ENCODE data around the gene MMAB. TPM values are rescaled to one million over a fixed set of nuclear protein-coding genes. Genes with fewer than 3 reads are reported as not detected.
"Not testable (repeated sequence)": the region's sequence is repeated elsewhere in the genome, so short reads cannot be mapped to it uniquely, and the experiment has no call there.

The MMAB gene
- total RNA-seq, 1 donor, result 5.2 TPM

DNA sequence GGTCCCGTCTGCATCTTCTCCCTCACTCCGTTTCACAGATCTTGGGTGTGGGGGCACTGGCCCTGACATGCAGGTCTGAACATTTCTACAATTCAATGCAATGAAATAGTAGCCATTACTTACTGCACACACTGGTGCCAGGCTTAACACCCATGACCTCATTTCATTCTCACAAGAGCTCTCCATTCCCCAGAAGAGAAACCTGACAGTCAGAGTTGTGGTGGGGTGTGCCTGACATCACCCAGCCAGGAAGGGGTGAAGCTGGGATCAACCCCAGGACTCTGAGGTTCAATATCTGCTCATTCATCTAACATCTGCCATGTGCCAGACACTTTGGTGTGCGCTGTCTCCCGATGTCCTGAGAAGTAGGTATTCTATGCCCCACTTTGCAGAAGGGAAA lies 35.0 kb upstream of the MMAB start:
- no peak overlapping the region for H3K4me3 ChIP-seq (ENCODE audit: low read length)
- H3K27me3 ChIP-seq (ENCODE audit: insufficient read depth, low read length), result no peaks in the 10 kb centered on the region
- H3K9me3 ChIP-seq (ENCODE audit: low read depth, low read length), result no peaks in the 10 kb centered on the region
- no peaks in the 10 kb centered on the region for H3K4me1 ChIP-seq (ENCODE audit: insufficient read depth, low read length)

DNA sequence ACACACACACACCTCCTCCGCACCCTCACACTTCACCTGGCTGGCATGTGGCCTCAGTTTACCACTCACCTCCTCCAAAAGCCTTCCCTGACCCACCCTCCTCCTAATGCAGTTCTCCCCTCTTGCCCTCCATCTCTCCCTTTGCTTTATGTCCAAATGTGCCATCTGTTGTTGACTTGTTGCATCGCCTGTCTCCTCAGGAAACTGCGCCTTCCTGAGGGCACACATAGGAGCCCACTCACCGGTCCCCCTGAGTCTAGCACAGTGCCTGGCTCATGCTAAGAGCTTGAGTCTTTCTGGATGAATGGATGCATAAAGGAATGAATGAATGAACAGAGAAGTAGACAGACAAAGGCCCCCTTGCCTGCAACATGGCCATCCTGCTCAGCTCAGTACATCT lies 34.3 kb upstream of the MMAB start:
- H3K27me3 ChIP-seq (ENCODE audit: insufficient read depth, low read length), result no peaks in the 10 kb centered on the region
- no peaks in the 10 kb centered on the region for H3K9me3 ChIP-seq (ENCODE audit: low read depth, low read length)
- no peak overlapping the region for H3K4me3 ChIP-seq (ENCODE audit: low read length)
- no peaks in the 10 kb centered on the region for H3K4me1 ChIP-seq (ENCODE audit: insufficient read depth, low read length)

DNA sequence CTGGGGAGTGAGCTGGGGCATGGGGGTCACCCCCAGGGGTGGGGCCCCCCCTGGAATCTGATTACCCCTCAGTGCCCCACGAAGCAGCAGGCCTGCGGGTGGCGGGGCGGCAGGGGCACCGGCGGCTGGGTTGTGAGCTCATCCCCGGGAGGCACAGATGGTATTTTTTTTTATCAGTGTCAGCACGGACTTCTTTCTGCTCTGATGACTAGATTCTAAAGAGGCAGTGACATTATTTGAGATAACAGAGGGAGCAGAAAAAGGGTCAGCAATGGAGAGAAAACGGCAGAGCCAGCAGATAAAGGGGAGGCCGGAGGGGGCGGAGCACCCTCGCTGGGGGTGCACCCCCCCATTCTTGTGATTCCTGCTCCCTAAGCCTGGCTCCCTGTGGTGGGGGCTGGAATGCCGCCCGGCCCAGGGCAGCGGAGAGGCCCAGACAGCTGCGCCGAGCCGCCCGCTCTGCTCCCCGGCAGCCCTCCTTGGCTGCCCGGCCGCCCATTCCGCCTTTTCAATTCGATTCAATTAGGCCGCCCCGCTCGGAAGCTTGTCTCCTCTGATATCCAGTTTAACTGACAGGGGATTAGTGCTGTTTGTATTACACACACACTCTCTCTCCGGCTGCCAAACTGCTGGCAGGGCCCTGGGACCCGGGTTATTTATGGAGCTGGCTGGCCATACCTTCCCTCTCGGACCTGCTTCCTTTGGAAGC lies 33.2 kb upstream of the MMAB start:
- no peaks in the 10 kb centered on the region for H3K4me1 ChIP-seq (ENCODE audit: insufficient read depth, low read length)
- no peaks in the 10 kb centered on the region for H3K9me3 ChIP-seq (ENCODE audit: low read depth, low read length)
- no peak overlapping the region for H3K4me3 ChIP-seq (ENCODE audit: low read length)
- H3K27me3 ChIP-seq (ENCODE audit: insufficient read depth, low read length), result no peaks in the 10 kb centered on the region

DNA sequence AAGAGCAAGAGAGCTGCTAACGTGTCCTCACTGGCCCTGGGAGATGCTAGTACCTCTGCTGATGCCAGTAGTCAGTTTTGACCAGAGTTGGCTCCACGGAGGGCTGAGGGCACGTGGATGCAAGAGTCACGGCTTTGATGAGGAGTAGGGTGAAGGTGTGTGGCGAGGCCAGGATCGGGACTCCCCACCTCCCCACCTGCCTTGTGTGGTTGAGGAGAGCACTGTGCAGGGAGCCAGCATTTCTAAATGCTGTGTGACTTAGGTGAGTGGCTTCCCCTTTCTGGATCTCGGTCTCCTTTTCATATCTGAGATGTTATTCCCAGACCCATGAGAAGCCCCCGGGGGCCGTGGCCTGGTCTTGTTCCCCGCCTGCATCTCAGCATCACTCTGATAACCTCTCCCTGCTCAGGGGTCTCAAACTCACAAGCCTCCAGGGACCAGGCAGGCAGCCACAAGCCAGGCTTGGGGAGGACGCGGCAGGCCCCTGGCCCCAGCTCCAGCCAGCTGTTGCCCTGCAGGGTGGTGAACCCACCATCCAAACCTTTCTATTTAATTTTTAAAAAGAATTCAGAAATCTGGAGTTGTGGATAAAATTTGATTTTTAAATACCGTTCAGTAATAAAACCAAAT lies 32.4 kb upstream of the MMAB start:
- Histone ChIP-seq H3K9me3 (ENCODE audit: low read depth, low read length) (no peaks in the 10 kb centered on the region), H3K4me1 (ENCODE audit: insufficient read depth, low read length) (no peaks in the 10 kb centered on the region), H3K27me3 (ENCODE audit: insufficient read depth, low read length) (no peaks in the 10 kb centered on the region), H3K4me3 (ENCODE audit: low read length) (no peak overlapping the region)

DNA sequence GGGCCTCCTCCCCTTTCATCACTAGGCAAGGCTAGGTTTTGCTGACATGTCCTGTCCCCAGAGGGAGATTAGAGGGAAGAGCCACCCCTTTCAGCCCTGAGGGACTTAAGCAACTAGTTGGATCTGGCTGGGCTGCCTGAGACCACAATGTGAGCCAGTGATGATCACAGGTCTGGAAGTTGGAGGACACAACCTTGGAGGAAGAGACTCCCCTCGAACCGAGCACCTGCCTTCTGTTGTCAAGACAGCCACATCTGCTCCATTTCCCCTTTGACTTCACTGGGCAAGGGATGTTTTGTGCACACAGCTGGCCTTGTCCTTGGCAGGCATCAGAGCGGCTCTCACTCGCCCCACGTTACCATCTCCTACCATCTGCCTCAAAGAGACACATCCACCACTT lies 31.7 kb upstream of the MMAB start:
- Histone ChIP-seq H3K4me3 (ENCODE audit: low read length) (no peak overlapping the region), H3K4me1 (ENCODE audit: insufficient read depth, low read length) (no peaks in the 10 kb centered on the region), H3K9me3 (ENCODE audit: low read depth, low read length) (no peaks in the 10 kb centered on the region)

DNA sequence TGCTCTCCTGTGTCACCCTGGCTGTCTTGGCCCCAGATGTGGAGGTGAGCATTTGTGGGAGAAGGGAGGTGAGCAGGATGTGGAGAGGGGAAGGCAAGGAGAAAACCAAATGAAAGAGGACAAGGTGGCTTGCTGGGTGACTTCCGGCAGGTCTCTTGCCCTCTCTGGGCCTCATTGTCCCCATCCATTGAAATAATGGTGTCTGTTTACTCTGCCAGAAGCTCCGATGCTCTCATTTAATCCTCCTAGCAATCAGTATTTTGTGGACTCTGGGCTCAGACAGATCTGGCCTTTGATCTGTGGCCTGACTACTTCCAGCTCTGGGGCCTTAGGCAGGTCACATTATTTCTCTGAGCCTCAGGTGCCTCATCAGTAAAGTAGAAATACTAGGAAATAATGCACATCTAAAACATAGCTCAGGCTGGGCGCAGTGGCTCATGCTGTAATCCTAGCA lies 30.9 kb upstream of the MMAB start:
- Histone ChIP-seq H3K4me1 (ENCODE audit: insufficient read depth, low read length) (no peaks in the 10 kb centered on the region), H3K27me3 (ENCODE audit: insufficient read depth, low read length) (no peaks in the 10 kb centered on the region), H3K4me3 (ENCODE audit: low read length) (no peak overlapping the region), H3K9me3 (ENCODE audit: low read depth, low read length) (no peaks in the 10 kb centered on the region)

More for the DNA sequence above, 31.7 kb upstream of the MMAB start:
- no peaks in the 10 kb centered on the region for H3K27me3 ChIP-seq (ENCODE audit: insufficient read depth, low read length)

DNA sequence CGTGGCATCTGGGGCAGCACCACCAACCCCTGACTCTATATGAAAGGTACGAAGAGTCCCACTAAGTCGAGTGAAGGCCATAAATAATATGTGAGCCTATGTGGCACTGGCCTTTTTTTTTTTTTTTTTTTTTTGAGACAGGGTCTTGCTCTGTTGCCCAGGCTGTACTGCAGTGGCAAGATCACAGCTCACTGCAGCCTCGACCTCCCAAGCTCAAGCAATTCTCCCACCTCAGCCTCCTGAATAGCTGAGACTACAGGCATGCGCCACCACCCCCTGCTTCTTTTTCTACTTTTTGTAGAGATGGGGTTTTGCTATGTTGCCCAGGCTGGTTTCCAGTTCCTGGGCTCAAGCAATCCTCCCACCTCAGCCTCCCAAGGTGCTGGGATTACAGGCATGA lies 28.8 kb upstream of the MMAB start:
- not testable (repeated sequence) for H3K27me3 ChIP-seq (ENCODE audit: insufficient read depth, low read length); H3K9me3 ChIP-seq (ENCODE audit: low read depth, low read length); H3K4me3 ChIP-seq (ENCODE audit: low read length); H3K4me1 ChIP-seq (ENCODE audit: insufficient read depth, low read length)

DNA sequence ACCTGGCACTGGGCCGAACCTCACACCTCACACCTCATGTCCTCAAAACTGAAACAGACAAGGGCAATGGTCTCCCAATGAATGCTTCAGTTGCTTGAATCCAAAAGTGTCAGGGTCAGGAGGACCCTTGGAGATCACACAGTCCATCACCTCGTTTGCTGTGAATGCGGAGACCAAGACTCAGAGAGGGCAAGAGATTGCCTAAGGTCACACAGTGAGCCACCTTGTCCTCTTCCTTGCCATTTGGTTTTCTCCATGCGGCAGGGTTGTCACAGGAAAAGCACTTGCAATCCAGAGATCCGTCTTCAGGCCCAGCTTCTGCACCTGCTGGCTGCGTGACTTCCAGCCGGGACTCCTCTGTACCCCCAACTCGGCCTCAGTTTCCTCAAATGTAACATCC lies 28.3 kb upstream of the MMAB start:
- Histone ChIP-seq H3K4me3 (ENCODE audit: low read length) (no peak overlapping the region), H3K4me1 (ENCODE audit: insufficient read depth, low read length) (peaks cover 3% of the 10 kb centered on the region), H3K27me3 (ENCODE audit: insufficient read depth, low read length) (no peaks in the 10 kb centered on the region), H3K9me3 (ENCODE audit: low read depth, low read length) (no peaks in the 10 kb centered on the region)

DNA sequence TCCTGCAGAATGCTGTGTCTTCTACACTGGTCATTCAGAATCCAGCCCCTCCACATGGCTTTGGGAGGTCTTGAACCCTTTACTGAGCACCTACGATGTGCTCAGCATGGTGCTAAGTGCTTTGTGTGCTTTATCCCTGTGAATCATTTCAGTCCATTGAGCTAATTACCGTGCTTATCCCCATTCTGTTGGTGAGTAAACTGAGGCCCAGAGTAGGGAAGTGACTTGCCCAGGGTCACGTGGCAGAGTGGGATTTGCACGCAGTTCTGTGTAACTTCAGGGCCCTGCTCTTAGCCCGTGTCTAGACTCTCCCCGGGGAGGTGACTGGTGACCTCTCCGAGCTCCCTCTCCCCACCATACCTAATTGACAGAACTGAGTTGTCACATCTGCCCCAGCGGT lies 27.7 kb upstream of the MMAB start:
- Histone ChIP-seq H3K9me3 (ENCODE audit: low read depth, low read length) (no peaks in the 10 kb centered on the region), H3K4me1 (ENCODE audit: insufficient read depth, low read length) (peaks cover 3% of the 10 kb centered on the region), H3K27me3 (ENCODE audit: insufficient read depth, low read length) (no peaks in the 10 kb centered on the region), H3K4me3 (ENCODE audit: low read length) (no peak overlapping the region)

DNA sequence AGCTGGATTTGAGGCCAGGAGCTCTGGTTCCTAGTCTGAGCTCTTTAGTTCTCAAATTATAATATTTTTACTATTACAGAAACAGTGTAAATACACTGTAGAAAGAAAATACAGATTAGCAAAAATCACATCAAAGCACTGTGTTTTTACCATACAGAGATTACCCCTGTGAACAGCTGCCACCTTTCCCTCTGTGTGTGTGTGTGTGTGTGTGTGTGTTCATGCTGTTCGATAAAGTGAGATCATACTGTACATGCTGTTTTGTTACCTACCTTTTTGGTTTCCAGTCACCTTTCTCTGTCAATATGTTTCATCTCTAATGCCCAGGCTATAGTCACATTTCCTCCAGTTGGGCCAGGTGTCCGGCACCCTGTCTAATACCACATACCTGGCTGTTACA lies 27.2 kb upstream of the MMAB start:
- Histone ChIP-seq H3K9me3 (ENCODE audit: low read depth, low read length) (no peaks in the 10 kb centered on the region), H3K27me3 (ENCODE audit: insufficient read depth, low read length) (no peaks in the 10 kb centered on the region), H3K4me3 (ENCODE audit: low read length) (no peak overlapping the region), H3K4me1 (ENCODE audit: insufficient read depth, low read length) (peaks cover 6% of the 10 kb centered on the region)

DNA sequence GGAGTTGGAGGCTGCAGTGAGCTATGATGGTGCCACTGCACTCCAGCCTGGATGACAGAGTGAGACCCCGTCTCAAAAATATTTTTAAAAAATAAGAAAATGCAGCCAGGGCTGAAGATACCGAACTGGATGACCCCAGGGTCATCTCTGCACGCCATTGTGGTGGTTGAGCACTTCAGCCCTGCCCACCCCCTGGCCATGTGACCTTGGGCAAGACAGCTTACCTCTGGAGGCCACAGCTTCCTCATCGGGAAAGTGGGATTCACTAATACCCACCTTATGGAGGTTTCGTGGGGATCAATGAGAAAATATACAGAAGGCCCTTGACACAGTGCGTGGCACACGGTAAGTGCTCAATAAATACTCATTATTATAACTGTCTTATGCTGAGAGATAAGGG lies 25.8 kb upstream of the MMAB start:
- Histone ChIP-seq H3K4me3 (ENCODE audit: low read length) (no peak overlapping the region), H3K9me3 (ENCODE audit: low read depth, low read length) (no peaks in the 10 kb centered on the region)

DNA sequence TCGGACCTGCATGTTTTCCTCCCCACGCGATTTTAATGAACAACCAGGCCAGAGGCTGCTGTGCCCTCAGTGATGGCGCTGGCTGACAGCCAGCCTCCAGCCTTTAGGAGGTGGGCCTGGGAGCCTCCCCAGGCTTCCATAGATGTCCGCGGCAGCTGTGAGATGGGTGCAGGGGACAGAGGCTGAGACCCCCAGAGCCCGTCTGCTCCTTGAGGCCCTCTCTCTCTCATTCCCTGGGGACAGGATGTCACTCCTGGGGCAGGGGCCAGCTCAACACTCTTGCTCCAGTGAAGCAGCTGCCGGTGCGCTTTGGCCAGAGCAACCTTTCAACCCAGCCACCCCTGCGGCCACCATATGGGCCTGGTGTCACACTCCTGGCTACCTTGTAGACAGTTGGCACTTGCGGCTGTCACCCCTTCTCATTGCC lies 25.1 kb upstream of the MMAB start:
- H3K4me3 ChIP-seq (ENCODE audit: low read length), result no peak overlapping the region
- H3K27me3 ChIP-seq (ENCODE audit: insufficient read depth, low read length), result no peaks in the 10 kb centered on the region
- H3K4me1 ChIP-seq (ENCODE audit: insufficient read depth, low read length), result peaks cover 22% of the 10 kb centered on the region
- no peaks in the 10 kb centered on the region for H3K9me3 ChIP-seq (ENCODE audit: low read depth, low read length)

More for the DNA sequence above, 25.8 kb upstream of the MMAB start:
- H3K27me3 ChIP-seq (ENCODE audit: insufficient read depth, low read length), result no peaks in the 10 kb centered on the region
- H3K4me1 ChIP-seq (ENCODE audit: insufficient read depth, low read length), result peaks cover 20% of the 10 kb centered on the region

DNA sequence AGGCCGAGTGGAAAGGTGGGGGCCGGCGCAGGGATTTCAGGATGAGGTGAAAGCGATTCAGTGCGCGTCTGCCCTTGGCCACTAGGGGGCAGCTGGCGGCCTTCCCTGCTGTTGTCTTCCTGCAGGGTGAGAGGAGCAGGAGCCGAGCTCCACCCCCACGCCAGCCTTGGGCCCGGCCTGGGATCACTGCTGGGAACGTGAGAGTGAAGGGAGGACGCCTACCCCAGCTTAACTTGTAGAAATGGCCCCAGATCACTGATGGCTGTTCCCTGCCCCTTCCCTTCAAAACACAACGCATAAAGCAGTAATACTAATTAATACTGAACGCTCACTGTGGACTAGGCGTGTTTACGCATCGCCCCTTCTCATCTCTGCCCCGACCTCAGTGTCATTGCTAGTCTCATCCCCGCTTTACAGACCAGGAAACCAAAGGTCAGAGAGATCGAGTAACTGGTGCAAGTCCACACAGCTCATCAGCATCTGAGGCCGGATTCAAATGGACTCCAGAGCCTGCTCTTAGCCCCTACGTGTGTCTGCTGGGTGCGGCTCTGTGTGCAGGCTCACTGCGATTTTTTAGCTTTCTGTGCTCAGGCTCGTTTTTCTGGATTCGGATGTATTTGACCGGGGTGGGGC lies 24.6 kb upstream of the MMAB start:
- Histone ChIP-seq H3K27me3 (ENCODE audit: insufficient read depth, low read length) (no peaks in the 10 kb centered on the region), H3K4me1 (ENCODE audit: insufficient read depth, low read length) (peaks cover 22% of the 10 kb centered on the region), H3K9me3 (ENCODE audit: low read depth, low read length) (no peaks in the 10 kb centered on the region), H3K4me3 (ENCODE audit: low read length) (no peak overlapping the region)

DNA sequence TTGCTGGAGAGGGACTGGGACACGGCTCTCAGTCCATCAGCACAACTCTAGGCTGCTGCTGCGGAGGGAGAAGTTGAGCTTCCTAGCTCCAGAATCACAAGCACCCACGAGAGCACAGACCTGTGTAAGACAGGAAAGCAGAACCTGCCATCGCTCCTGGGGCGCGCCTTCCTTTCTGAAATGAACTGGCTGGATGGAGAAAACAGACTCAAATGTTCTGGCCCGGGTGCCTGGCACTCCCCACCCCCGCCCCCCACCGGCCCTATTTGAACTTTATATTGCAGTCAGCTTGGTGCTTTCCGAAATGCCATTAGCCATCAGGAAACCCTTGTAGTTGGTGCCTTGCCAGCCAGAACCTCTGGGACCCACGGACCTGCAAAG lies 24.1 kb upstream of the MMAB start:
- Histone ChIP-seq H3K4me3 (ENCODE audit: low read length) (no peak overlapping the region), H3K4me1 (ENCODE audit: insufficient read depth, low read length) (peaks cover 22% of the 10 kb centered on the region), H3K27me3 (ENCODE audit: insufficient read depth, low read length) (no peaks in the 10 kb centered on the region), H3K9me3 (ENCODE audit: low read depth, low read length) (no peaks in the 10 kb centered on the region)

DNA sequence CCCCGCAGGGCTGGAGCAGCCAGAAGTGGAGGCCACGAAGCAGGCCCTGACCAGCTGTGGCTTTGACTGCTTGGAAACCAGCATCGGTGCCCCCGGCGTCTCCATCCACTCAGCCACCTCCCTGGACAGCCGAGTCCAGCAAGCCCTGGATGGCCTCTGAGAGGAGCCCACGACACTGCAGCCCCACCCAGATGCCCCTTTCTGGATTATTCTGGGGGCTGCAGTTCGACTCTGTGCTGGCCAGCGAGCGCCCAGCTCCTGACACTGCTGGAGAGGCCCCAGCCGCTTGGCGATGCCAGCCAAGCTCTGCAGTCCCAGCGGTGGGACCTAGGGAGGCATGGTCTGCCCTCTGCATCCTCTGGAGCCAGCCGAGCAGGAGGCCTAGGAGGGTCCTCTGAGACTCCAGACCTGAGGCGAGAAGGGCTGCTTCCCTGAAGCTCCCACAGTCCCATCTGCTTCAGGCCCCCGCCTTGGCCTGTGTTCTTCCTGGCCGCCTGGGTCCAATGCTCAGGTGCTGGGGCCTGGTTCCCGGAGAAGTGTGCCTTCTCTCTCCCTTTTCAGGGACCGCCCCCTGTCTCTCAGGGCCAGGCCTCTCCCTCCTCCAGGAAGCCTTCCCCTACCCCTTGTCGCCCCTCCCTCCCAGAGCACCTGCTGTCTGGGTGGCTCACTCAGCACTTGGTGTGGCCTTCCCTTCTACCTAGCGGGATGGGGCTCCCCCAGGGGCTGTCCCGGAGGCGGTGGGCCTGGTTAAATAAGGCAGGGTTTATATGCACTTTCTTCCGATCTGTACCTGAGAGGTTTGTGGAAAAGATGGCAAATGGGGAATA lies 23.3 kb upstream of the MMAB start:
- Histone ChIP-seq H3K9me3 (ENCODE audit: low read depth, low read length) (no peaks in the 10 kb centered on the region), H3K4me1 (ENCODE audit: insufficient read depth, low read length) (peaks cover 22% of the 10 kb centered on the region), H3K4me3 (ENCODE audit: low read length) (no peak overlapping the region), H3K27me3 (ENCODE audit: insufficient read depth, low read length) (no peaks in the 10 kb centered on the region)
